K562 (cell line): Measurements from ENCODE around the gene ADK. TPM values are rescaled to one million over a fixed set of nuclear protein-coding genes. Genes with fewer than 3 reads are reported as not detected.

ENCODE experiments used
- ARID1B ChIP-seq: fragments of 450-650 bp; IDR thresholded peaks from 2 replicates; pipeline ENCODE4 v1.6.1; 2016; ENCODE audit warnings: antibody characterized with exemption, mild to moderate bottlenecking, inconsistent platforms
- BRD4 ChIP-seq: fragments of 200-600 bp; sonication (generic); IDR thresholded peaks from 2 replicates; pipeline ENCODE4 v1.6.1; 2017; ENCODE audit warnings: inconsistent platforms
- CHCHD3 ChIP-seq: fragments of 250-450 bp; sonication (Bioruptor Pico); IDR thresholded peaks from 2 replicates; pipeline ENCODE4 v2.1.2; 2022; ENCODE audit warnings: mild to moderate bottlenecking
- DNMT1 ChIP-seq: fragments of 450-650 bp; IDR thresholded peaks from 2 replicates; pipeline ENCODE4 v1.6.1; 2016; ENCODE audit warnings: antibody characterized with exemption, mild to moderate bottlenecking
- FOXJ2 ChIP-seq: fragments of 200-800 bp; sonication (Bioruptor generic); IDR thresholded peaks from 2 replicates; pipeline ENCODE4 v1.6.1; 2016; ENCODE audit warnings: missing genetic modification characterization, missing compliant biosample characterization
- HCFC1 ChIP-seq: IDR thresholded peaks from 2 replicates; pipeline ENCODE4 v1.6.1; 2012; ENCODE audit warnings: low read depth, low read length, improper control_type of control experiment
- KLF16 ChIP-seq: IDR thresholded peaks from 2 replicates; pipeline ENCODE4 v1.6.1; 2016; ENCODE audit warnings: antibody characterized with exemption
- MTA2 ChIP-seq: fragments of 450-650 bp; IDR thresholded peaks from 2 replicates; pipeline ENCODE4 v1.6.1; 2016; ENCODE audit warnings: low read depth
- NFIC ChIP-seq: fragments of 450-650 bp; IDR thresholded peaks from 2 replicates; pipeline ENCODE4 v1.6.1; 2017; ENCODE audit warnings: mild to moderate bottlenecking, inconsistent platforms
- PBX2 ChIP-seq, 2 experiments: IDR thresholded peaks in 1 of 2; conservative IDR thresholded peaks in 1 of 2; 2 replicates each; pipeline ENCODE4 v1.6.1; 2016; ENCODE audit warnings: low read depth in 2 of 2, mild to moderate bottlenecking in 1 of 2, missing compliant biosample characterization in 1 of 2, missing genetic modification characterization in 1 of 2, moderate library complexity in 1 of 2
- RFX7 ChIP-seq: fragments of 250-450 bp; sonication (Bioruptor Pico); IDR thresholded peaks from 2 replicates; pipeline ENCODE4 v1.5.1; 2021; ENCODE audit warnings: mild to moderate bottlenecking
- SMARCA5 ChIP-seq: fragments of 450-650 bp; IDR thresholded peaks from 2 replicates; pipeline ENCODE4 v1.6.1; 2016
- SREBF2 ChIP-seq: sonication (generic); formaldehyde crosslinking; IDR thresholded peaks from 2 replicates; pipeline ENCODE4 v1.4.0; 2020; ENCODE audit warnings: mild to moderate bottlenecking, missing genetic modification reagents
- TAF7 ChIP-seq: fragments of 450-650 bp; IDR thresholded peaks from 2 replicates; pipeline ENCODE4 v1.6.1; 2016; ENCODE audit warnings: missing genetic modification characterization, missing compliant biosample characterization
- TFE3 ChIP-seq: fragments of 450-650 bp; formaldehyde crosslinking; IDR thresholded peaks from 2 replicates; pipeline ENCODE4 v1.4.0; 2020; ENCODE audit warnings: mild to moderate bottlenecking, mixed read lengths
- TRIM24 ChIP-seq, 2 experiments: fragments of 450-650 bp; IDR thresholded peaks; 2 replicates each; pipeline ENCODE4 v1.6.1; 2016
- polyA plus RNA-seq, 8 experiments: library from polyadenylated mRNA; depleted of rRNA in 4 of 8; stranded (reverse) in 5 of 8; unstranded in 3 of 8; fragments of >200 nt; fragmentation: Nextera tagmentation in 2 of 8; fragmentation: Illumina TruSeq in 1 of 8; extraction: Ambion mirVana in 2 of 8; extraction: Trizol in 1 of 8; gene quantifications; 2 replicates each; pipeline versions ENCODE4 v1.2.1 to v1.2.3, GENCODE V29; 2011 to 2014; ENCODE audit warnings: inconsistent platforms in 1 of 8, missing spikeins in 1 of 8
- total RNA-seq, 7 experiments: library from RNA; depleted of rRNA in 6 of 7; stranded (reverse); fragments of >200 nt in 6 of 7; fragmentation: Illumina TruSeq in 2 of 7; extraction: Trizol in 2 of 7; gene quantifications; 2 replicates each; pipeline versions ENCODE4 v1.2.1 to v1.2.3, GENCODE V29; 2011 to 2021; ENCODE audit warnings: low replicate concordance in 1 of 7

The ADK gene
- total and polyA plus RNA-seq, 9 of the 15 experiments (the other 6 are each of a cell fraction or from before 2014, with no cell fraction given), result 54.2 to 97.8 (median 73.6) TPM

GRCh38 chr10:74418285-74418872 lies 267.4 kb downstream of the ADK start (continued):
- no peak for TF ChIP-seq SREBF2
- TF ChIP-seq FOXJ2, result peak; percentile 91
- TF ChIP-seq RFX7 (CRISPR knock-in tag), result no peak
- no peak for TF ChIP-seq KLF16
- TF ChIP-seq ARID1B, result peak; percentile 50; the same call in 1 of the 2 replicates
- TF ChIP-seq PBX2 (CRISPR knock-in tag; IDR thresholded peaks at IDR 0.05; ENCODE audit: low read depth), result no peak
- TF ChIP-seq PBX2 (tag; conservative IDR thresholded peaks at IDR 0.05; ENCODE audit: low read depth), result peak; percentile 72
- TF ChIP-seq BRD4, result 0 out of 2 replicates have a peak, but pooled peaks have one; percentile 43
- TF ChIP-seq TFE3, result peak; percentile 54
- TF ChIP-seq HCFC1, result no peak
- no peak for TF ChIP-seq TRIM24 (IDR thresholded peaks at IDR 0.05)
- TF ChIP-seq CHCHD3 (CRISPR knock-in tag), result no peak
- TF ChIP-seq SMARCA5, result no peak
- no peak for TF ChIP-seq DNMT1
- TF ChIP-seq TAF7 (tag), result no peak
- TF ChIP-seq NFIC, result peak; percentile 73
- TF ChIP-seq MTA2, result 0 out of 2 replicates have a peak, but pooled peaks have one; percentile 12
- TF ChIP-seq, all 486 proteins: peak for 18
